CD4-positive, alpha-beta T cell (primary cell): Measurements from ENCODE around the gene CNTFR. TPM values are rescaled to one million over a fixed set of nuclear protein-coding genes. Genes with fewer than 3 reads are reported as not detected.

Experiments
- ATAC-seq: fragments of 200-7000 bp; cut with Tn5 transposase; one replicate; pipeline ENCODE4 v1.10.0; 2022; ENCODE audit warnings: mild to moderate bottlenecking; ENCODE audit not compliant: poor library complexity
- CTCF ChIA-PET: fragments of 350-600 bp; sonication (Branson Sonifier 250); formaldehyde crosslinking; loops from one replicate; lab custom pipeline; 2021; ENCODE audit warnings: antibody characterized with exemption, inconsistent platforms; lab: Charles Lee
- POLR2A ChIA-PET: fragments of 350-600 bp; sonication (Branson Sonifier 250); formaldehyde crosslinking; loops from one replicate; lab custom pipeline; 2021; ENCODE audit warnings: antibody characterized with exemption, inconsistent platforms; lab: Charles Lee
- DNase-seq, 14 experiments: peaks; one replicate each; pipeline ENCODE4 v3.0.0-alpha.2; 2013 to 2020; ENCODE audit warnings: mixed read lengths in 2 of 14
- H3K27ac ChIP-seq, 2 donors: one replicate each; pipeline versions ENCODE4 v1.5.1 to v1.7.0; 2013; ENCODE audit warnings: low read length in 2 of 2, low read depth in 1 of 2, mild to moderate bottlenecking in 1 of 2
- H3K27me3 ChIP-seq, 2 experiments: 1 replicate in 1 of 2; 2 replicates in 1 of 2; pipeline versions ENCODE4 v1.6.1 to v1.7.0; 2013; ENCODE audit warnings: low read length in 2 of 2, control low read depth in 1 of 2, mild to moderate bottlenecking in 1 of 2, moderate library complexity in 1 of 2; ENCODE audit not compliant: insufficient read depth in 2 of 2, control insufficient read depth in 1 of 2
- H3K36me3 ChIP-seq: one replicate; pipeline ENCODE4 v1.6.1; 2013; ENCODE audit warnings: low read length, control low read depth; ENCODE audit not compliant: insufficient read depth
- H3K4me1 ChIP-seq: one replicate; pipeline ENCODE4 v1.6.1; 2013; ENCODE audit warnings: low read length, control low read depth; ENCODE audit not compliant: insufficient read depth
- H3K4me3 ChIP-seq: one replicate; pipeline ENCODE4 v1.5.1; 2013; ENCODE audit warnings: mild to moderate bottlenecking, low read length, moderate library complexity
- H3K9me3 ChIP-seq, 2 experiments: 1 replicate in 1 of 2; 2 replicates in 1 of 2; pipeline versions ENCODE4 v1.6.1 to v1.7.0; 2013; ENCODE audit warnings: low read length in 2 of 2, mild to moderate bottlenecking in 2 of 2, control low read depth in 1 of 2, moderate library complexity in 1 of 2; ENCODE audit not compliant: control insufficient read depth in 1 of 2, insufficient read depth in 1 of 2
- H3K27ac Mint-ChIP-seq: one replicate; pipeline ENCODE4 v1.8.0; 2020; ENCODE audit warnings: mixed read lengths
- H3K27me3 Mint-ChIP-seq: one replicate; pipeline ENCODE4 v1.8.0; 2021; ENCODE audit warnings: mixed read lengths
- H3K36me3 Mint-ChIP-seq: one replicate; pipeline ENCODE4 v1.8.0; 2021; ENCODE audit warnings: low read depth, mixed read lengths
- H3K4me1 Mint-ChIP-seq: one replicate; pipeline ENCODE4 v1.8.0; 2021; ENCODE audit warnings: low read depth, mixed read lengths
- H3K4me3 Mint-ChIP-seq: one replicate; pipeline ENCODE4 v1.8.0; 2020; ENCODE audit warnings: mild to moderate bottlenecking, mixed read lengths
- H3K9me3 Mint-ChIP-seq: one replicate; pipeline ENCODE4 v1.8.0; 2020; ENCODE audit warnings: mixed read lengths
- CTCF ChIP-seq: fragments of 200-600 bp; IDR thresholded peaks from one replicate; pipeline ENCODE4 v1.8.0; 2022; ENCODE audit warnings: antibody characterized with exemption, mild to moderate bottlenecking
- intact Hi-C, 2 experiments: fragments of 100-400 bp; cut with DNase I in 1 of 2; cut with micrococcal nuclease in 1 of 2; formaldehyde crosslinking; loops; one replicate each; pipeline versions ENCODE4 v1.15.1 to v1.9.0; 2023 to 2025; cut with DNase I, micrococcal nuclease
- total RNA-seq, 174 experiments: library from RNA in 2 of 174; stranded (reverse) in 2 of 174; gene quantifications; one replicate each; pipeline ENCODE4 v1.2.3 and lab custom pipeline; 2021 to 2026

CNTFR gene
- total RNA-seq, 2 experiments from 2014 or later: not detected

DNA sequence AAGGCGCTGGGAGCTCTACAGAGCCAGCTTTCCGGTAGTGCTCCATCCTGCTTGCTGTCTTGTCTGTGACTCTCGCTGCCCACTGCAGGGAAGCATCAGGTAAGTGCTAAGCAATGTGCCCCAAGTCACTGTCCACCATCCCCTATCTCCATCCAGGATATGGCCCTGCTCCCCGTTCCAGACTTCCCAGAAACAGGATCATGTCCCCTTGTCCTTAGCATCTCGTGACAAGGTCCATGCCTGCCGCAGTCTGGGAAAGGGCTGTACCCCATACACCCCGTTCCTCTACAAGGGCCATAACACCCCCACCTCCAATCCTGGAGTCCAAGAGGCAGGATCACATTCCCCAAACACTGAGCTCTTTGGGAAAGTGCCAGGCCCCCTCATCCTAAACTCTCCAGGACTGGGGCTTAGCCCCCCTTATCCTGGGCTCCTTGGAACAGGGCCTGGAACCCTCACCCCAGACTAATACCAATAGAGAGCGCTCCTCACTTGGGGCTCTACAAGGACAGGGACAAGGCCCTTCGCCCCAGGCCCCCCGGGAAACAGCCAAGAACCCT lies 21.8 kb upstream of the CNTFR start:
- peak overlapping the region; percentile 95 for H3K4me3 ChIP-seq

DNA sequence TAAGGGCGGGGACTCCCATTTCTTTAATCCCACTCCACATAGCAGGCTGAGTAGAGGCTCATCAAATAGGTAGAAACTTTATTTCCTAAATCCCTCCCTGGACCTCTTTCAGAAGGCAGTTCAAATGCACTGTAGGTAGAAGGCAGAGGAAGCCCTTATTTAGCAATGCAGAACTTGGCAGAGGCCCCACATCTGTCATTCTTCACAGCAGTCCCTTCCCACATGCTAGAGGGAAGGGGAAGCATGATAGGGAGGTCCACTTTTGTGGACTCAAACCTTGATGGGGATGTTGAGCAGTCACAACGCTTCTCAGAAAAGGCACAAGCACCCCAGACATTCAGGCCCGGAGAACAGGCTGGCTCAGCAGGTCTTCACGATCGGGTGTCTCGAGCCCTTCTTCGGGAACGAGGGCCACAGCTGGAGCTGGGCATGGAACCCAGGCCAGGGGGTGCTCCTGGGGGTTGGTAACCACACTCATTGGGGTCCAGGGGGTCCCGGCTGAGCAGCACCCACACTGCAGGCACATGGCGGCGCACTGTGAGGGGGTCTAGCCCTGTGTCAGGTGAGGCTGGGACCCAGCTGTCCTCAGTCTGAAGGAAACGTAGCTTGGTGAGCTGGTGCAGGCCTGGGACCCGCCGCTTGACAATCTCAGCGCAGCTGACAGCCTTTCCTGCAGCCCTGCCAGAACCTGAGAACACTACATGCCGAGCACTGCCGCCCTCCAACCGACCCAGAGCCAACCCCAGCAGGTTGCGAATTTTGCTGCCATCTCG lies 21.1 kb upstream of the CNTFR start:
- H3K27me3 Mint-ChIP-seq: no peaks in the 10 kb centered on the region
- peaks cover 32% of the 10 kb centered on the region for H3K36me3 Mint-ChIP-seq
- peaks cover 28% of the 10 kb centered on the region for H3K4me1 ChIP-seq
- no peak for ATAC-seq
- H3K27ac ChIP-seq: no peak overlapping the region
- no peaks in the 10 kb centered on the region for H3K27me3 ChIP-seq
- peaks cover 13% of the 10 kb centered on the region for H3K36me3 ChIP-seq
- CTCF ChIA-PET: interaction anchor here (1.0 to 1.6 kb wide), 4 partner anchors 18 to 36 kb away, joined by 3 to 8 read pairs (median 4); partner anchors contain the start of genes ARID3C and GALT
- DNase-seq: no peak
- TF ChIP-seq CTCF: no peak
- peaks cover 24% of the 10 kb centered on the region for H3K4me1 Mint-ChIP-seq
- intact Hi-C loops: loop anchor here (5.0 to 10.0 kb wide), 5 partner anchors 37 to 566 kb away; partner anchors contain the start of genes DNAI1 (in 1 of the 2), ENHO (in 1 of the 2), FAM219A (in 1 of the 2) and GALT (in 1 of the 2)
- H3K4me3 ChIP-seq: peak overlapping the region; percentile 95
- no peaks in the 10 kb centered on the region for H3K9me3 Mint-ChIP-seq
- POLR2A ChIA-PET: interaction anchor here (1.1 to 2.5 kb wide), 4 partner anchors 10 to 27 kb away, joined by 5 to 23 read pairs (median 10); partner anchors contain the start of genes DCTN3 and SIGMAR1
- H3K9me3 ChIP-seq: peaks cover 0 to 3% of the 10 kb centered on the region in 2 experiments
- peak overlapping the region; percentile 84 for H3K4me3 Mint-ChIP-seq
- H3K27ac Mint-ChIP-seq: peak overlapping the region; percentile 37

More for the DNA sequence above, 21.8 kb upstream of the CNTFR start:
- DNase-seq (peak in 1 of 14 experiments; percentile 27), ATAC-seq (peak; percentile 6)
- intact Hi-C loops: loop anchor here (5.0 to 10.0 kb wide), 5 partner anchors 36 to 567 kb away; partner anchors contain the start of genes DNAI1 (in 1 of the 2), ENHO (in 1 of the 2), FAM219A (in 1 of the 2) and GALT (in 1 of the 2)
- CTCF ChIA-PET: interaction anchor here (1.0 to 4.2 kb wide), 6 partner anchors 18 to 91 kb away, joined by 3 to 41 read pairs (median 6); partner anchors contain the start of genes ARID3C and GALT
- peaks cover 19% of the 10 kb centered on the region for H3K36me3 ChIP-seq
- Mint-ChIP-seq H3K4me3 (peak overlapping the region; percentile 84), H3K27me3 (no peaks in the 10 kb centered on the region), H3K36me3 (peaks cover 39% of the 10 kb centered on the region), H3K27ac (peak overlapping the region; percentile 40), H3K4me1 (peaks cover 24% of the 10 kb centered on the region), H3K9me3 (no peaks in the 10 kb centered on the region)
- no peak for TF ChIP-seq CTCF
- peaks cover 0 to 3% of the 10 kb centered on the region in 2 experiments for H3K9me3 ChIP-seq
- peaks cover 28% of the 10 kb centered on the region for H3K4me1 ChIP-seq
- POLR2A ChIA-PET: interaction anchor here (1.0 to 2.5 kb wide), 6 partner anchors 9 to 26 kb away, joined by 3 to 23 read pairs (median 6); partner anchors contain the start of genes ARID3C, DCTN3 and SIGMAR1
- peak overlapping the region; percentile 79 to 83 for H3K27ac ChIP-seq
- no peaks in the 10 kb centered on the region for H3K27me3 ChIP-seq

GRCh38 chr9:34607331-34607730 lies 17.8 kb upstream of the CNTFR start:
- Mint-ChIP-seq H3K27me3 (peaks cover 5% of the 10 kb centered on the region), H3K9me3 (no peaks in the 10 kb centered on the region), H3K4me3 (no peak overlapping the region), H3K27ac (no peak overlapping the region), H3K4me1 (peaks cover 19% of the 10 kb centered on the region), H3K36me3 (peaks cover 10% of the 10 kb centered on the region)
- no peaks in the 10 kb centered on the region for H3K27me3 ChIP-seq
- no peak for ATAC-seq
- ChIA-PET CTCF (interaction anchor here (1.9 kb wide), 1 partner anchor 27 kb away, joined by 9 read pairs; no protein-coding TSS in a partner anchor), POLR2A (no interaction called here)
- no peak for DNase-seq
- peaks cover 18% of the 10 kb centered on the region for H3K4me1 ChIP-seq
- H3K4me3 ChIP-seq: no peak overlapping the region
- peaks cover 0 to 3% of the 10 kb centered on the region in 2 experiments for H3K9me3 ChIP-seq
- intact Hi-C loops: no loop called here
- TF ChIP-seq CTCF: no peak
- H3K27ac ChIP-seq: no peak overlapping the region
- H3K36me3 ChIP-seq: no peaks in the 10 kb centered on the region
